Transverse colon (tissue), 3 donors: ENCODE measurements around the gene SAMHD1.
"Not testable (repeated sequence)": the region's sequence is repeated elsewhere in the genome, so short reads cannot be mapped to it uniquely, and the experiment has no call there.

Source experiments
- POLR2A ChIP-seq: fragments of 450-650 bp; IDR thresholded peaks from one replicate; pipeline ENCODE4 v1.6.1; 2016; ENCODE audit warnings: antibody characterized with exemption, mild to moderate bottlenecking, moderate library complexity
- TF ChIP-seq, protein P1 (sequence below), 5 experiments: fragments of 200-600 bp in 3 of 5; fragments of 450-650 bp in 2 of 5; sonication (generic) in 3 of 5; IDR thresholded peaks; 1 replicate in 2 of 5; 2 replicates in 3 of 5; pipeline ENCODE4 v1.5.1; 2016 to 2017; ENCODE audit warnings: antibody characterized with exemption in 5 of 5, inconsistent platforms in 3 of 5, mild to moderate bottlenecking in 2 of 5, moderate library complexity in 1 of 5

DNA sequence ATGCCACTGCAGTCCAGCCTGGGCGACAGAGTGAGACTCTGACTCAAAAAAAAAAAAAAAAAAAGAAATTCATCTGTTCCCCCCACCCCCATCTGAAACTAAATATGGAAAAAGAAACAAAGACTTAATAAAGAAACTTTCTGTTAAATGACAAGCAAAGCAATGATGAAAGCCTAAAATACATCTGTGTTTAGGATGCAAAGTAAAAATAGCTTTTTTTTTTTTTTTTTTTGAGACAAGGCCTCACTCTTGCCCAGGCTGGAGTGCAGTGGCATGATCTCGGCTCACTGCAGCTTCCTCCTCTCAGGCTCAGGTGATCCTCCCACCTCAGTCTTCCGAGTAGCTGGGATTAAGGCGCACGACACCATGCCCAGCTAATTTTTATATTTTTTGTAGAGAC, 76.4 kb downstream of the SAMHD1 start:
- not testable (repeated sequence) for TF ChIP-seq POLR2A
- TF ChIP-seq, protein P1, sequence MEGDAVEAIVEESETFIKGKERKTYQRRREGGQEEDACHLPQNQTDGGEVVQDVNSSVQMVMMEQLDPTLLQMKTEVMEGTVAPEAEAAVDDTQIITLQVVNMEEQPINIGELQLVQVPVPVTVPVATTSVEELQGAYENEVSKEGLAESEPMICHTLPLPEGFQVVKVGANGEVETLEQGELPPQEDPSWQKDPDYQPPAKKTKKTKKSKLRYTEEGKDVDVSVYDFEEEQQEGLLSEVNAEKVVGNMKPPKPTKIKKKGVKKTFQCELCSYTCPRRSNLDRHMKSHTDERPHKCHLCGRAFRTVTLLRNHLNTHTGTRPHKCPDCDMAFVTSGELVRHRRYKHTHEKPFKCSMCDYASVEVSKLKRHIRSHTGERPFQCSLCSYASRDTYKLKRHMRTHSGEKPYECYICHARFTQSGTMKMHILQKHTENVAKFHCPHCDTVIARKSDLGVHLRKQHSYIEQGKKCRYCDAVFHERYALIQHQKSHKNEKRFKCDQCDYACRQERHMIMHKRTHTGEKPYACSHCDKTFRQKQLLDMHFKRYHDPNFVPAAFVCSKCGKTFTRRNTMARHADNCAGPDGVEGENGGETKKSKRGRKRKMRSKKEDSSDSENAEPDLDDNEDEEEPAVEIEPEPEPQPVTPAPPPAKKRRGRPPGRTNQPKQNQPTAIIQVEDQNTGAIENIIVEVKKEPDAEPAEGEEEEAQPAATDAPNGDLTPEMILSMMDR (IDR thresholded peaks at IDR 0.05) = not testable (repeated sequence)
